Osteoblast (primary cell): ENCODE results near the gene EEF2K. TPM values are rescaled to one million over a fixed set of nuclear protein-coding genes. Genes with fewer than 3 reads are reported as not detected.

Experiments used
- DNase-seq: peaks from one replicate; pipeline ENCODE4 v3.0.0; 2011; ENCODE audit warnings: low spot score, mixed read lengths; ENCODE audit not compliant: insufficient read length; ENCODE audit errors: missing footprints
- H2AFZ ChIP-seq: 2 replicates; pipeline ENCODE4 v1.6.0; 2011; ENCODE audit warnings: mild to moderate bottlenecking, low read length
- H3K27ac ChIP-seq: 2 replicates; pipeline ENCODE4 v1.5.1; 2011; ENCODE audit warnings: mild to moderate bottlenecking, low read depth, low read length, moderate library complexity
- H3K27me3 ChIP-seq: 2 replicates; pipeline ENCODE4 v1.6.0; 2012; ENCODE audit warnings: mild to moderate bottlenecking, control low read depth, inconsistent platforms, low read length, moderate library complexity; ENCODE audit not compliant: insufficient read depth
- H3K36me3 ChIP-seq: 2 replicates; pipeline ENCODE4 v1.5.1; 2011; ENCODE audit warnings: mild to moderate bottlenecking, low read length, control low read depth, moderate library complexity; ENCODE audit not compliant: insufficient read depth
- H3K4me1 ChIP-seq: 2 replicates; pipeline ENCODE4 v1.5.1; 2011; ENCODE audit warnings: mild to moderate bottlenecking, low read length, control low read depth, moderate library complexity; ENCODE audit not compliant: insufficient read depth
- H3K4me2 ChIP-seq: 2 replicates; pipeline ENCODE4 v1.6.0; 2011; ENCODE audit warnings: mild to moderate bottlenecking, low read length; ENCODE audit not compliant: insufficient read depth
- H3K4me3 ChIP-seq: fragments of 200-600 bp; sonication (generic); 3 replicates; pipeline ENCODE4 v1.5.1; 2012; ENCODE audit warnings: mild to moderate bottlenecking, low read length, inconsistent platforms; ENCODE audit not compliant: insufficient read depth
- H3K79me2 ChIP-seq: 2 replicates; pipeline ENCODE4 v1.6.0; 2012; ENCODE audit warnings: mild to moderate bottlenecking, low read length, control low read depth, inconsistent platforms; ENCODE audit not compliant: insufficient read depth
- H3K9me3 ChIP-seq: 2 replicates; pipeline ENCODE4 v1.5.1; 2011; ENCODE audit warnings: low read depth, low read length, control low read depth
- H4K20me1 ChIP-seq: 2 replicates; pipeline ENCODE4 v1.6.0; 2012; ENCODE audit warnings: mild to moderate bottlenecking, low read length, control low read depth; ENCODE audit not compliant: insufficient read depth
- total RNA-seq: library from RNA; depleted of rRNA; stranded (reverse); fragments of >200 nt; gene quantifications from 2 replicates; pipeline ENCODE4 v1.2.3, GENCODE V29; 2012
- TF ChIP-seq, protein P1 (sequence below): IDR thresholded peaks from 2 replicates; pipeline ENCODE4 v1.5.1; 2011; ENCODE audit warnings: mild to moderate bottlenecking, low read depth, low read length, moderate library complexity; ENCODE audit errors: extremely low read depth

Gene EEF2K
- total RNA-seq, 1 donor, result 41.6 TPM

DNA sequence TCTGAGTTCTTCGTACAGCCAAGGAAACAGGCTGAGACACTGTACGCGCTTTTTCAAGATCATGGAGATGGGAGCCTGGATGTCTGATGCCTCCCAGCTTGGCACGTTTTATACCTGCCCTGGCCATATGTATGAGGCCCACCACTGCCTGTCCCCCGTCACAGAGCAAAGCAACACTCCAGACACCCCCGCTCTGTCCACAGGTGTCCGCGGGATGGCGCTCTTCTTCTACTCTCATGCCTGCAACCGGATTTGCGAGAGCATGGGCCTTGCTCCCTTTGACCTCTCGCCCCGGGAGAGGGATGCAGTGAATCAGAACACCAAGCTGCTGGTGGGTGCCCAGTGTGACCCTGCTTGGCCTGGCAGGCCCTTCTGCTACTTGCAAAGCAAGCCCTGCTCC is 51.4 kb downstream of the EEF2K start:
- Histone ChIP-seq H3K36me3 (peaks cover 56% of the 10 kb centered on the region), H3K27ac (no peak overlapping the region), H3K4me2 (no peak overlapping the region), H3K79me2 (no peaks in the 10 kb centered on the region), H2AFZ (no peak overlapping the region), H3K4me3 (no peak overlapping the region), H4K20me1 (no peaks in the 10 kb centered on the region), H3K4me1 (peaks cover 3% of the 10 kb centered on the region), H3K27me3 (no peaks in the 10 kb centered on the region), H3K9me3 (peaks cover 6% of the 10 kb centered on the region)
- TF ChIP-seq, protein P1, sequence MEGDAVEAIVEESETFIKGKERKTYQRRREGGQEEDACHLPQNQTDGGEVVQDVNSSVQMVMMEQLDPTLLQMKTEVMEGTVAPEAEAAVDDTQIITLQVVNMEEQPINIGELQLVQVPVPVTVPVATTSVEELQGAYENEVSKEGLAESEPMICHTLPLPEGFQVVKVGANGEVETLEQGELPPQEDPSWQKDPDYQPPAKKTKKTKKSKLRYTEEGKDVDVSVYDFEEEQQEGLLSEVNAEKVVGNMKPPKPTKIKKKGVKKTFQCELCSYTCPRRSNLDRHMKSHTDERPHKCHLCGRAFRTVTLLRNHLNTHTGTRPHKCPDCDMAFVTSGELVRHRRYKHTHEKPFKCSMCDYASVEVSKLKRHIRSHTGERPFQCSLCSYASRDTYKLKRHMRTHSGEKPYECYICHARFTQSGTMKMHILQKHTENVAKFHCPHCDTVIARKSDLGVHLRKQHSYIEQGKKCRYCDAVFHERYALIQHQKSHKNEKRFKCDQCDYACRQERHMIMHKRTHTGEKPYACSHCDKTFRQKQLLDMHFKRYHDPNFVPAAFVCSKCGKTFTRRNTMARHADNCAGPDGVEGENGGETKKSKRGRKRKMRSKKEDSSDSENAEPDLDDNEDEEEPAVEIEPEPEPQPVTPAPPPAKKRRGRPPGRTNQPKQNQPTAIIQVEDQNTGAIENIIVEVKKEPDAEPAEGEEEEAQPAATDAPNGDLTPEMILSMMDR, result no peak
- no peak for DNase-seq

DNA sequence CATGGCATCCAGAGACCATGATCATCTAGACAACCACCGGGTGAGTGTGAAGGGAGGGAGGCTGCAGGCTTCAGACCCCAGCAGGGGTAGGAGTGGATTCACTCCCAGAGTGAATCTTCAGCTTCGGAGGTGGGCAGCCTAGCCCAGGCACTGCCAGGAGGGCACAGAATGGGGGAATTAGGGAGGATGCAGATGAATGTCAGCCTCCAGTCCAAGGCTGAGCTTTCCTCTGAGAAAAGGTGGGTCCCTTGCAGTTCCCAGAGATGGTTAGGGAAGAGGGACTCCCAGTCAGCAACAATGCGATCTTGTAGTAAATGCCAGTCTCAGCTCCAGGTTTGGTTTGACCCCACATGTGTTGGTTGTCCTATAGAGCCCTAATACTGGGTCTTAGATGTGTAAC is 54.4 kb downstream of the EEF2K start:
- no peaks in the 10 kb centered on the region for H4K20me1 ChIP-seq
- no peak for DNase-seq
- H3K4me3 ChIP-seq, result no peak overlapping the region
- no peaks in the 10 kb centered on the region for H3K79me2 ChIP-seq
- no peaks in the 10 kb centered on the region for H3K27me3 ChIP-seq
- TF ChIP-seq, protein P1, result no peak
- no peak overlapping the region for H3K4me2 ChIP-seq
- H2AFZ ChIP-seq, result no peak overlapping the region
- H3K36me3 ChIP-seq, result peaks cover 55% of the 10 kb centered on the region
- peaks cover 6% of the 10 kb centered on the region for H3K4me1 ChIP-seq
- no peak overlapping the region for H3K27ac ChIP-seq
- H3K9me3 ChIP-seq, result peaks cover 1% of the 10 kb centered on the region

DNA sequence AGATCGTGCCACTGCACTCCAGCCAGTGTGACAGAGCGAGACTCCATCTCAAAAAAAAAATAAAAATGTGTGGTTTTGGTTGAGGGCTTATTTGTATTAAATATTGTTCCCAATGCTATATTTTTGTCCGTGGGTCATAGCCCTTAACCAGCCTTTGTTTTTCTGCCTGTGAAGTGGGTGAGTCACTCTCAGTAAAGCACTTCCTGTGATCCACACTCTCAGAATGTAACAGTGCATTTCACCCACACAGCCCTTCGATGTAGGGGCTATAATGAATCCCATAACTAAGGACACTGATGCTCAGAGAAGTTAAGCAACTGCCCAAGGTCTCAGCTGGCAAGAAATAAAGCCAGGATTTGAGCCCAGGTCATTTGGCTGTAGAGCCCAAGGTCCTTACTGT is 56.4 kb downstream of the EEF2K start:
- Histone ChIP-seq H3K27me3 (no peaks in the 10 kb centered on the region), H3K4me1 (peaks cover 6% of the 10 kb centered on the region), H3K79me2 (no peaks in the 10 kb centered on the region), H3K4me3 (no peak overlapping the region), H3K27ac (no peak overlapping the region), H3K4me2 (no peak overlapping the region), H4K20me1 (no peaks in the 10 kb centered on the region), H2AFZ (no peak overlapping the region), H3K9me3 (peaks cover 1% of the 10 kb centered on the region), H3K36me3 (peaks cover 48% of the 10 kb centered on the region)
- peak; percentile 91 for DNase-seq
- TF ChIP-seq, protein P1, result no peak

DNA sequence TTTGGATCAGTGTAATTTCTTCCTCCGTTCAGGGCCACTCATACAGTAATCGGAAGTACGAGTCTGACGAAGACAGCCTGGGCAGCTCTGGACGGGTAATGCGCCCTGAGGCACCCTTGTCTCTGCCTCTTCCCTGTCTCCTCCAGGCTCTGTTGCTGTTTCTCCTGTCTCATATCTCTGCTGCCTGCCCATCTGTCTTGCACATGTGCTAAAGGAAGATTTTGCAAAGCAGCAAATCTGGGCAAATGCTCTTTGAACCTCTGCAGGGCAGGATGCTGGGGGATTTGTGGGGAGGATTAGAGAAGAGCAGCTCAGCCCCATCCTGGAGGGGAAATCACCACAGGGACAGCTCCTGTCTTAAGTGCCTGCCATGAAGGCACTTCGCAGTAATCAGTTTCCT is 58.7 kb downstream of the EEF2K start:
- Histone ChIP-seq H3K4me3 (no peak overlapping the region), H3K4me2 (no peak overlapping the region), H3K9me3 (no peaks in the 10 kb centered on the region), H3K27me3 (no peaks in the 10 kb centered on the region), H3K36me3 (peaks cover 31% of the 10 kb centered on the region), H3K4me1 (peaks cover 6% of the 10 kb centered on the region), H3K79me2 (no peaks in the 10 kb centered on the region), H4K20me1 (no peaks in the 10 kb centered on the region), H3K27ac (no peak overlapping the region), H2AFZ (no peak overlapping the region)
- TF ChIP-seq, protein P1, result no peak
- peak; percentile 43 for DNase-seq
